Stimulated activated CD4-positive, alpha-beta T cell treated with anti-CD3 and anti-CD28 coated beads, TNF-alpha, amount 100 ng/mL, for 48 hours (primary cell): ENCODE data around the gene NGB.
"Not testable (repeated sequence)": the region's sequence is repeated elsewhere in the genome, so short reads cannot be mapped to it uniquely, and the experiment has no call there.

ENCODE experiments used
- DNase-seq, 3 donors: peaks; one replicate each; pipeline ENCODE4 v3.0.0-alpha.2; 2020; ENCODE audit warnings: low read depth in 3 of 3

NGB gene, protein sequence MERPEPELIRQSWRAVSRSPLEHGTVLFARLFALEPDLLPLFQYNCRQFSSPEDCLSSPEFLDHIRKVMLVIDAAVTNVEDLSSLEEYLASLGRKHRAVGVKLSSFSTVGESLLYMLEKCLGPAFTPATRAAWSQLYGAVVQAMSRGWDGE

GRCh38 chr14:77271113-77271710 lies at the start of gene NGB:
Gene NGB, minus strand, starts transcription at chr14:77271206. Its CDS starts 269 bp downstream, at chr14:77270937.
- DNase-seq, result no peak

GRCh38 chr14:77320238-77320935 lies 49.4 kb upstream of the NGB start, which contains the start of gene POMT2:
Gene POMT2, minus strand, starts transcription at chr14:77320883. Its CDS starts 202 bp downstream, at chr14:77320681.
- DNase-seq, result peak; percentile 84 to 90 (median 86)

- DNase-seq, result no peak
These were observed 48.4 kb upstream of the NGB start for GRCh38 chr14:77319422-77319821.

GRCh38 chr14:77318756-77319155 lies 47.8 kb upstream of the NGB start:
- DNase-seq, result not testable (repeated sequence)

DNA sequence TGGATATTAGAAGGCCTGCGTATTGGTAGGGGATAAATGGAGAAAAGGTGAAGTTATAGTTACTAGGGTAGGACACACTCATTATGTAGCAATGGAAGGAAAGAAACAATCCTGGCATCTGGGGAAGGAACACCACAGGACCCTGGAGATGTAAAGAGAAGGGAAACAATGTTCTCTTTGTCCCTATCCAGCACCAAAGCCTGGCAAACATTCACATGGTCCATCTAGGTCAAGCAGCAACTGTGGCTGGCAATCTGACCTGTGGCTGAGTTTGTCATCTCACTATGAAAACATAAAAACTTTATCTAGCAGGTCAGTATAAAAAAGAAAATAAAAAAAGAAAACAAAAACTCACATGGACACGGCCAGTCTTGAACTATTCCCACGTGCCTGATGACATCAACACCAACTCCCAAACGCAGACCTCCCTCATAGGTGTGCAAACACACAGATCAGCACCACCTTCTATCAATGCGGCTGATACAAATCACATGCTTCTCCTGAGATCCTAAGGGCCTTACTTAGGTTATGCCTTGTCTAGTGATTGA lies 47.1 kb upstream of the NGB start:
- DNase-seq, result no peak

- no peak for DNase-seq
These were observed 45.9 kb upstream of the NGB start for GRCh38 chr14:77316872-77317301.

- DNase-seq, result no peak
These were observed 45.1 kb upstream of the NGB start for GRCh38 chr14:77316195-77316505.

DNA sequence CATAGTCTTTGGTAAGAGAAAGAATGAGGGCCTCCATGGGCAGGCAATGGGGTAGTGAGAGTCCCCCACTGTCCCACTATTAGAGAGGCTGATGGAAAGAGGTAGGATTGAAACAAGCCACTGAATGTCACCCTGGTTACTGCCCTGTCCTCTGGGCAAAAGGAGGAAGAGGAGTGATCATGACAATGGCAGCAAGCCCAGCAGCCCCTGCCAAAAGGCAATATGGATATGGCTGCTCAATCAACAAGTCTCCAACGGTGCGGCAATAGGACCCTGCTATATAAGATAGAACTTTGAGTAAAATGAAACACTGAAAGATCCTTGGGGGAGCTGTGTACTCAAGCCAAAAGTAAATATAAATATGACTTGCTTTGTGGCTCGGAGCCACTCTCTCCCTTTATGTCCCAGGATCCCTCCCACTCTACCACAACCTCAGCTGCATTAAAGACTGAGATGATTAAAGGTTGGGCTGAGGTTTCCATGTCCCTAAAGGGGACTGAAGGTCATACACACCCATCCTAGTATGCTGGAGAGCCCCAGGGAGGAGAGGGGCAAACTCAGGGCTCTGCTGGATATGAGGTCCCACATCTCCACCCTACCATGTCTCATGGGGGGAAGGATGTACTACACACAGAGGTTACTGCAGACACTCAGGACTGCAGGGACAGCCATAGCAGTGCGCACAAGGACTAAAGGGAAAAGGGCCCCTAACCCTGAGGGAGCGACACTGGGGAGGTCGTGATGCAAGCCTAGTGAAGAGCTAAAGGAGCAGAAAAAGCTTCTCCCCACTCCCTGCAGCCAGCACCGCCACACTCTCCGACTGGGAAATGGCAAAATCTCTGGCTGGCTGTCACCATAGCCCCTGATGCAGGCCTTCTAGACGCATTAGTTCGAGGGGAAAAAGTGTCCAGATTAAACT lies 43.8 kb upstream of the NGB start:
- DNase-seq, result no peak

- no peak for DNase-seq
These were observed 43.0 kb upstream of the NGB start for GRCh38 chr14:77314043-77314442.

DNA sequence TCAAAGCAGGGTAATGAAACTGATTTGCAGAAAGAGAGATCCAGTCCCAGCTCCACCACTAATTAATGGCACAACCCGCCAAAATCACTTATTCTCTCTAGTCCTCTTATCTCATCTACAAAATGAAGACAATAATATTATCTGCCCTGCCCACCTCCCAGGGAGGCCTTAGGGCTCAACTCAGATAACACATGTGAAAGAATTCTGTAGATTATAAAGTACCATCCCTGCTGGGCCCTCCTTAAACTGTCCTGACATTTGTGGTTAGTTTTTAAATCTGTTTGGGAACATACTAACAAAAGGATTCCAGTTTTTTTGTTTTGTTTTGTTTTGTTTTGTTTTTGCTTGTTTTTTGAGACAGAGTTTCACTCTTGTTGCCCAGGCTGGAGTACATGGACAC lies 42.4 kb upstream of the NGB start:
- no peak for DNase-seq

DNA sequence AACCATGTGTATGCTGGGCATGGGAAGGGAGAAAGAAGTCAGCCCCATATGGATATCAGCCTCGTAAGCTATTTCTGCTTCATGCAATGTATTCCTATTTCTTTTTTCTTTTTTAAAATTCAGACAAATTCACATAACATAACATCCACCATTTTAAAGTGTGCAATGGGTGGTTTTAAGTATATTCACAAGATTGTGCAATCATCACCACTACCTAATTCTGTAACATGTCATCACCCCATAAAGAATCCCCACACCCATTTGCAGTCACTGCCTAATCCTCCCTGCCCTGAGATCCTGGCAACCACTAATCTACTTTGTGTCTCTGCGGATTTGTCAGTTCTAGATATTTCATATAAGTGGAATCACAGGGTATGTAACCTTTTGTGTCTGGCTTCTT lies 40.2 kb upstream of the NGB start:
- DNase-seq, result no peak

GRCh38 chr14:77310026-77310425 lies 39.0 kb upstream of the NGB start:
- DNase-seq, result no peak

- no peak for DNase-seq
These were observed 38.1 kb upstream of the NGB start for GRCh38 chr14:77309131-77309530.

DNA sequence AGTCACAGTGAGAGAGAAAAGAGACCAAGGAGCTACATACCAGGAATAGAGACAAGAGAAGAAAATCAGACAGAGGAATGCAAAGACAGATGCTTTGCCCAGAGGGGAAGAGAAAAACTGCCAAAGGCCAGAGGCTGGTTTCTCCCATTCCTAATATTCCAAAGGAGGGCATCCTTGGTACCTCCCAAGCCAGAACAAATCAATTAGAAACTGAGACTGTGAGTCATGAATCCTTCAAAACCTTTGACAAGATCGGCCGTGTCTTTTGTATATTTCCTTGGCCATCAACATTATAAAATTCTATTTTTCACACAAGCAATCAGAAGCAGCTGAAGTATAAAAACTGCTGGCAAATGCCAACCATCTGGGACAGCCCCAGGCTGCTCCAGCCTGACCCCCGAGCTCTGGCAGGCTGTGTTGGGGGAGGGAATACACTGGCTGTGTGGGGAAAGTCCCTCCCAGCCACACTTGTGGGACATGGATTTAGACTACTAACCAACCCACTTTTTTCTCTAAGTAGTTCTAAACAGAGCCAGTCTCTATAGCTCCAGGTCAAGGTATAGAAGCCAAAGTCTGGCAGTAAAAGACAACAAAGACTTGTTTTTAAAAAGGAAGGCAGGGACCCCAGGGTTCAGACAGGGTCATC lies 36.0 kb upstream of the NGB start:
- DNase-seq, result no peak

GRCh38 chr14:77306416-77306815 lies 35.4 kb upstream of the NGB start:
- no peak for DNase-seq

DNA sequence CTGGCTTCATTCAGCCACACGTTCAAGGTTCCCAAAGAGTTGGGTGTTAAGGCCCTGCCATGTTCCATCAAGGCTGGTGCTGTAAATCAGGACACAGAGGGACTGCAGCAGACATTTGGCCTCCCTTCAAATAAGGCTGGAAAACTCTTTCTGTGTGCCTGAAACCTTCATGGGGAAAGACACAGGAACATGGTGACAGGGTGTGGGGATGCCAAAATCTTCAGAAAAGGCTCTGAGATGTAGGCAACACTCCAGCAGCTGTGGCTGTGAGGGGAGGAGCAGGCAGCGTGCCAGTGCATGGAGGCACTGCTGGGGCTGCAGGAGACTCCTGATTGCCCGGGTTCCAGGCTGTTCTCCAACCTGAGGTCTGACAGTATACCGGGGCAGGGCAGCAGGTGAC lies 34.7 kb upstream of the NGB start:
- no peak for DNase-seq

- DNase-seq, result peak; percentile 16 to 43 (median 21)
These were observed 32.6 kb upstream of the NGB start for GRCh38 chr14:77303417-77304156.

GRCh38 chr14:77302926-77303325 lies 31.9 kb upstream of the NGB start:
- DNase-seq, result peak; percentile 41 to 55 (median 44)

DNA sequence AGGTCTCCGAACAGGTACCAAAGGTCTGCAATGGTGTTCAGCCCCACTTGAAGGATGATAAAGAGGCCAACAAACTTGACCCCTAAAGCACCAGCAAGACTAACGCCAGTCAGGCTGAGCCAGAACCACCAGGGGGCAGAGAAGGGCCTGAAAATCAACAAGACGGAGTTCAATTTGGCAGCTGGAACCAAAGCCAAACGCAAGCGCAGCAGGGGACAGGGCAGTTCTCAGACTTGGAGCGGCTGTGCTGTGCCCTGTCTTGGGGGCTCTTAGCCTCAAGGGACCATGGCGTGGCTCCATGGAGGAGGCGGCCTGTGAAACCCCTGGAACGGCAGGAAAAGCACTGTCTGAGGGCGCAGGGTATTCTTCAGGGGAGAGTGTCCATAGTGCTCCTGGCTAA lies 30.1 kb upstream of the NGB start:
- peak in 2 of 3 donors; percentile 40 to 43 for DNase-seq

DNA sequence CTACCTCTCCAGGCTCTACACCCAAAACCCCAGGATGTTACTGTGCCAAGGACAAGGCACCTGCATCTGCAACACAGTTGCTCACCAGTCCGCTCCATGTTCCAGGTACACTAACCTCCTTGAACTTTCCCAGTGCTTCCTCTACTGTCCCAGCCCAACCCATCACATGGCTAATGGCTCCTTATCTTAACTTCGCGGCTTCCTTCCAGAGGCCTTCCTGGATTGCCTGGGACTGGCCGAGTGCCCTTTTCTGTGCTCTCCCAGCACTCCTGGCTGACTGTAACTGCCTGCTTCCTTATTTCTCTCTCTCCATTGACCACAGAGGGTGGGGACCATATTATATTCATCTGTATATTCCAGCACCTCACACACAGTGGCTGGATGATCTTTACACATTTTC lies 28.8 kb upstream of the NGB start:
- DNase-seq, result no peak

GRCh38 chr14:77296906-77297305 lies 25.9 kb upstream of the NGB start:
- DNase-seq, result no peak
